ENCODE data around the gene GABPB2. TPM values are rescaled to one million over a fixed set of nuclear protein-coding genes. Genes with fewer than 3 reads are reported as not detected.

The GABPB2 gene
- total and polyA plus RNA-seq, 2 of the 13 experiments (the other 11 are each of a cell fraction or from before 2014, with no cell fraction given): 0.09 TPM; not detected in 1

- no peak for TF ChIP-seq GFI1 (CRISPR knock-in tag; IDR thresholded peaks at IDR 0.05; ENCODE audit: borderline replicate concordance)
- TF ChIP-seq GABPB1 (CRISPR knock-in tag; IDR thresholded peaks at IDR 0.05): peak; percentile 34; the same call in 1 of the 2 replicates
- TF ChIP-seq ZMYM4 (CRISPR knock-in tag; IDR thresholded peaks at IDR 0.05): peak; percentile 32; the same call in 1 of the 2 replicates
- TF ChIP-seq ZNF703 (CRISPR knock-in tag; IDR thresholded peaks at IDR 0.05; ENCODE audit: borderline replicate concordance): no peak
- TF ChIP-seq ZNF292 (CRISPR knock-in tag; IDR thresholded peaks at IDR 0.05; ENCODE audit: borderline replicate concordance, low read depth): no peak
- TF ChIP-seq ZNF776 (CRISPR knock-in tag; IDR thresholded peaks at IDR 0.05): no peak
- no peak for TF ChIP-seq ZFY (CRISPR knock-in tag; IDR thresholded peaks at IDR 0.05)
- TF ChIP-seq MBNL3 (CRISPR knock-in tag; conservative IDR thresholded peaks at IDR 0.05): no peak
- TF ChIP-seq BRD4 (CRISPR knock-in tag; IDR thresholded peaks at IDR 0.05): no peak
- TF ChIP-seq ZNF580 (CRISPR knock-in tag; IDR thresholded peaks at IDR 0.05; ENCODE audit: borderline replicate concordance, low read depth): 0 out of 2 replicates have a peak, but pooled peaks have one; percentile 43
- no peak for TF ChIP-seq BRF2 (CRISPR knock-in tag; IDR thresholded peaks at IDR 0.05)
- no peak for TF ChIP-seq MBD4 (IDR thresholded peaks at IDR 0.05; ENCODE audit: borderline replicate concordance, low read length)
- no peak for TF ChIP-seq ZNF784 (CRISPR knock-in tag; IDR thresholded peaks at IDR 0.05; ENCODE audit: borderline replicate concordance)
- TF ChIP-seq ZNF30 (CRISPR knock-in tag; IDR thresholded peaks at IDR 0.05): no peak
- peak; percentile 56; the same call in 1 of the 2 replicates for TF ChIP-seq SOX5 (CRISPR knock-in tag; IDR thresholded peaks at IDR 0.05; ENCODE audit: borderline replicate concordance)
- no peak for TF ChIP-seq ZNF800 (CRISPR knock-in tag; IDR thresholded peaks at IDR 0.05)
- no peak for TF ChIP-seq ZNF713 (CRISPR knock-in tag; IDR thresholded peaks at IDR 0.05)
- TF ChIP-seq ZNF335 (CRISPR knock-in tag; IDR thresholded peaks at IDR 0.05): no peak
- TF ChIP-seq PITX1 (CRISPR knock-in tag; IDR thresholded peaks at IDR 0.05): peak; percentile 86; the same call in 1 of the 2 replicates
- no peak for TF ChIP-seq MAF1 (CRISPR knock-in tag; IDR thresholded peaks at IDR 0.05; ENCODE audit: borderline replicate concordance)
- no peak for TF ChIP-seq ZSCAN5A (CRISPR knock-in tag; IDR thresholded peaks at IDR 0.05; ENCODE audit: borderline replicate concordance)
- TF ChIP-seq KAT7 (CRISPR knock-in tag; IDR thresholded peaks at IDR 0.05; ENCODE audit: borderline replicate concordance): no peak
- TF ChIP-seq ZNF607 (CRISPR knock-in tag; IDR thresholded peaks at IDR 0.05; ENCODE audit: borderline replicate concordance): no peak
- TF ChIP-seq RXRB (CRISPR knock-in tag; IDR thresholded peaks at IDR 0.05; ENCODE audit: borderline replicate concordance): peak; percentile 42; the same call in 1 of the 2 replicates
- TF ChIP-seq ZNF737 (CRISPR knock-in tag; IDR thresholded peaks at IDR 0.05; ENCODE audit: borderline replicate concordance): no peak
Observed at GRCh38 chr1:151108331-151108730, 37.8 kb downstream of the GABPB2 start (continued).
